Stimulated activated CD4-positive, alpha-beta T cell treated with anti-CD3 and anti-CD28 coated beads, Interleukin-2, amount 100 ng/mL, for 4 hours (primary cell): ENCODE results near the gene SPHK1.
A peak's percentile ranks its signal among the peaks of the same experiment; 100 is the strongest.

Source experiments
- DNase-seq: peaks from one replicate; pipeline ENCODE4 v3.0.0-alpha.2; 2020; ENCODE audit warnings: low read depth

Gene SPHK1

DNA sequence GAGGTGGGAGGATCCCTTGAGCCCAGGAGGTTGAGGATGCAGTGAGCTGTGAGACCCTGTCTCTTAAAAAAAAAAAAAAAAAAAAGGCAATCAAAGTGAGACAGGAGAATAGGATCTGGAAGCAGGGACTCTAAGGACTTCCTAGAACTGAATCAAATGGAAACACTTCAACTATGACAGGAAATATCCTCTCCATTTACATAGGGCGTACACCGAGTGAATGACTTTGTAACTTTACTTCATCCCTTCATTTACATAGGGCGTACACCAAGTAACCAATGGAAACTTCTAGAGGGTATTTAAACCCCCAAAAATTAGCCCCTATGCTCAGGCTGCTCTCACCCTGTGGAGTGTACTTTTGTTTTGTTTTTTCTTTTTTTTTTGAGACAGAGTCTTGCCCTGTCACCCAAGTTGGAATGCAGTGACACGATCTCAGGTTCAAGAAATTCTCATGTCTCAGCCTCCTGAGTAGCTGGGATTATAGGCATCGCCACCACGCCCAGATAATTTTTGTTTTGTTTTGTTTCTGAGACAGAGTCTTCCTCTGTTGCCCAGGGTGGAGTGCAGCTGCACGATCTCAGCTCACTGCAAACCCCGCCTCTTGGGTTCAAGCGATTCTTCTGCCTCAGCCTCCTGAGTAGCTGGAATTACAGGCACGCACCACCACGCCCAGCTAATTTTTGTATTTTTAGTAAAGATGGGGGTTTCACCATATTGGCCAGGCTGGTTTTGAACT, 21.1 kb upstream of the SPHK1 start:
- DNase-seq, result no peak

GRCh38 chr17:76365256-76365903, 19.0 kb upstream of the SPHK1 start:
- no peak for DNase-seq

GRCh38 chr17:76366247-76366646, 18.2 kb upstream of the SPHK1 start:
- DNase-seq, result no peak

- DNase-seq, result no peak
Observed at GRCh38 chr17:76367642-76368041, 16.8 kb upstream of the SPHK1 start.

- DNase-seq, result no peak
Observed at GRCh38 chr17:76368545-76368944, 15.9 kb upstream of the SPHK1 start.

DNA sequence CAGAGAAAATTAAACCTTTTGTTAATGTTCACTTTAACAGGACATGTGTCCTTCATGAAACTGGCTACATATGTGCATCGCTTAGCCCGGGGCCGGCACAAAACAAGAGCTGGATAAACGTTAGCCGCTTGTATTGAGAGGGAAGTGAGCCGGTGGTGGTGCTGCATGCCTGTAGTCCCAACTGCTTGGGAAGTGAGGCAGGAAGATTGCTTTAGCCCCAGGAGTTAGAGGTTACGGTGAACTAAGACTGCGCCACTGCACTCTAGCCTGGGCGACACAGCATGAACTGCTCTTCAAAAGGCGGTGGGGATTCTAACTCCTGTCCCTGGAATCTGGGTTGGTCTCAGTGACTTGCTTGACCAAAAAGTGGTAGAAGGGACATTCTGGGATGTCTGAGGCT, 15.0 kb upstream of the SPHK1 start:
- no peak for DNase-seq

DNA sequence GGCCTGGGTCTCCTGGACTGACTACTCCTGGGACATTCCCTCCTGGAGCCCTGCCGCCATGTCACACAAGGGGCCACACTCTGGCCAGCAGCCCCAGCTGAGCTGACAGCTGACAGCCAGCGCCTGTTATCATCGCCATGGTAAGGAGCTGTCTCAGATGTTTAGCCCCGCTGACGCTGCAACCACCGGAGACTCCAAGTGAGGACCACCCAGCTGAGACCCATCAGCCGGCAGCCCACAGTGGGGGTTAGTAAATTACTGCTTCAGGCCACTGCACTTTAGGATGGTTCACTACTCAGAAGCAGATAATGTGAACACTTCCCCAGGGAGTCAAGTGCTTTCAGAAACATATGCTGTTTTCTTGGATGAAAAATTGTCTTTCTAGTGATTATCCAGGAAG, 14.6 kb upstream of the SPHK1 start:
- DNase-seq, result no peak

DNA sequence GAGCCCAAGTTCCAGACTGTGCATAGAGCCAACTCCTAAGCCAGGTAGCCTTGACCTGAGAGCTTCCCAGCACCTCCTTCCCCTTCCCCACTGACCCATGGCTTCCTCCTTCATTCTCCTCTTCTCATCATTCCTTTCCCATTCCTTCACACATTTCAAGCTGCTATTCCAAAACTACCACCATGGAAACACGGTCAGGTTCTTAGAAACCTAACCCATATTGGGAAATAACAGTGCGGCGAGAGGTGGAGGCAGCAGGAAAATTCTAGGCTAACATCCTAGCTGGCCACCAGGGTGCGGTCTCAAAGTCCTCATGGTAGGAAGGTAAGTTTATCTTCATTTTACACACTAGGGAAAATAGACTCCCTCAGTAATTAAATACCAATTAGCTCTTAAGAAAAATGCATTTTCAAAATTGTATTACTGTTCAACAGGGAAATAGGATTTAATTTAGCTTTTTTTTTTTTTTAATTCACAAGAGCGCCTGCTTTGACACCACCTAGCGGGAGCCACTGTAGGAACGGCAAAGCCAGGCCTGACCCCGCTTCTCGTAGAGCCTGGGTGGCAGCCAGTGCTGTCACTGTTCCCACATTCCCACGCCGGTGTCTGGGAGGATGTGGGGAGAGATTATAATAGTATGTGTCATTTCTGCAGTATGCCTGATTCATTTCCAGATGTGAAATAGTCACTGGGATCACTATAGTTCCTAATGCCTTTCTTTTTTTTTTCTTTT, 14.0 kb upstream of the SPHK1 start:
- DNase-seq, result no peak

GRCh38 chr17:76371656-76372628, 12.5 kb upstream of the SPHK1 start:
- no peak for DNase-seq

DNA sequence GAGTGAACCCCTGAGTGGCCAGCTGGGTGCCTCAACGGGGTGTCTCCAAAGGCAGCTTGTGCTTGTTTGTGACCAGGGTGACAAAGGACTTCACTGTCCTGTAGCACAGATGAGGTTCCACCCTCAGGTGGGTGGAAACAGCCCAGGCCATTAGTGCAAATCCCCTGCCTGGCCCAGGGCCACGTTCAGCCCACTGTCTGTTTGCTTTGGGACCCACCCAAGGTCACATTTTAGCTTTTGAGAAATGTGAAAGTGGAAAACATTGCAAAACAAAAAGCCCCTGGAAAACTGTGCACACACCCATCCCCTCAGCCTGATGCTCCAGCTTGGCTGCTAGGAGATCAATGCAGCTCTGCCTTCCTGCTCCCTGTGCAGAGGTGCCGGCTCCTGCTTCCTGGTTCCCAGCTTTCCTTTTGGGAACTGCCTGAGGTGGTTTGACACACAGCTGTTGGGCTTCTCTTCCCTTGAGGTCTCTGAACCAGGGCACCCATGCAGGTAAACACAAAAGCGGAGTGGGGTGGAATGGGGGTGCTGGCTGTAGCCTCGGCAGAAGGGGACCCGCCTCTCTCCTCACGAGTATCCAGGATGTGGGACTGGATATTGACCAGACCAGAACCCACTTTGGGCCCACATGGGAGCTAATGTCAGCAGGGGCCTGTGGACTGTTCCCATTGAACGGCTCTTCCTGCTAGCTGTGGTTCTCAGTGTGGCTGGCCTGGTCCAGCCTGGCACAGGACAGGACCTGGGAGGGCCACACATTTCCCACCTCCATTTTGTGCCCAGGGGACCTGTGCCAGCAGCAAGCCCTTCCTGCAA, 7.9 kb upstream of the SPHK1 start:
- DNase-seq, result no peak

GRCh38 chr17:76378548-76379274, 5.7 kb upstream of the SPHK1 start:
- DNase-seq, result no peak

- DNase-seq, result no peak
Observed at GRCh38 chr17:76379275-76379641, 5.2 kb upstream of the SPHK1 start.

DNA sequence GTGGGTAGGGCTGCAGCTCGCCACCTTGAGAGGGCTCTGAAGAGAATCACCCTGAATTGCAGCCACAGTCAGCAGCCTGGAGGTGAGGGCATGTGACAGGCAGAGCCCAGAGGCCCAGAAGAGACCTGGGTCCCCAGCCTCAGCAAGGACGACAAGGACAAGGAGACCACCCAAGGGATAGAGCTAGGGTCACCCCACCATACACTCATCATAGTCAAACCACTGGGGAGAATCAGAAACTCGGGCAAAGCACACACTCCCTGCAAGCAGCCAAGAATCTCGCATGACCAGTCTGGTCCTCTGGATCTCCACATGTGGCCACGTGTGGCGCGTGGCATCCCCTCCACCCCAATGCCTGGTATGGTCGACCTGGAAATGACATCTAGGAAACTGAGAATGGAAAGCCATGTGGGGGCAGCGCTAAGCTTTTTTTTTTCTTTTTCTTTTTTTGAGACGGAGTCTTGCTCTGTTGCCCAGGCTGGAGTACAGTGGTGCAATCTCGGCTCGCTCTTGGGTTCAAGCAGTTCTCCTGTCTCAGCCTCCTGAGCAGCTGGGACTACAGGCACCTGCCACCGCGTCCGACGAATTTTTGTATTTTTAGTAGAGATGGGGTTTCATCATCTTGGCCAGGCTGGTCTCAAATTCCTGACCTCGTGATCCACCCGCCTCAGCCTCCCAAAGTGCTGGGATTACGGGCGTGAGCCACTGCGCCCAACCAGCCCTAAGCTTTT, 4.6 kb upstream of the SPHK1 start:
- no peak for DNase-seq

DNA sequence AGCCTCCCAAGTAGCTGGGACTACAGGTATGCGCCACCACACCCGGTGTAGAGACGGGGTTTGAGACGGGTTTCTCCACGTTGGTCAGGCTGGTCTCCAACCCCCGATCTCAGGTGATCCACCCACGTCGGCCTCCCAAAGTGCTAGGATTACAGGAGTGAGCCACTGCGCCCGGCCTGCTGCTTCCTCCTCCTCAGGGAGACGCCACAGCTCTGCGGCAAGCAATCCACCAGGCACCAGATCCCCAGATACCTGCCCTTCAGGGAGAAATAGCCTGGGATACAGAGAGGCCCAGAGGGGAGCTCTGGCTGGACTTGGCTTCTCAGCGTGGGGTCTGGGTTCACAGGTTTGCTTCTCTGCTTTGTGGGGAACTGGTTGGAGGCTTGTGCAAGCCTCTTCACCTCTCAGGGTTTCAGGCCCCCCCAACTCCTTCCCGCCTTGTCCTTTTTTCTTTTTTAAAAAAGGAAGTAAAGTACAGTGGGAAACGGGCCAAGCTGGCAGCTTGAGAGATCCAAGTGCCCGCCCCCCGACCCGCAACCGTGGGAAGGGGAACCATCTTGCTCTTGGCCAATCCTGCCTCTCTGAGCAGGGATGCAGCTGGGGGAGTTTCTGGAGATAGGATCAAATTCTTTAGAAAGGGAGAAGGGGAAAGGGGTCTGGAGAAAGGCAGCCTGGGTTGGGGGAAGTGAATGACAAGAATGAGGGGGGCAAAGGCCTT, 2.6 kb upstream of the SPHK1 start:
- no peak for DNase-seq

- peak; percentile 10 for DNase-seq
Observed at GRCh38 chr17:76382351-76382802, 2.0 kb upstream of the SPHK1 start.

- peak; percentile 49 for DNase-seq
Observed at GRCh38 chr17:76382803-76383545, 1.4 kb upstream of the SPHK1 start.

- DNase-seq, result peak; percentile 33
Observed at GRCh38 chr17:76383546-76384221, 725 bp upstream of the SPHK1 start.
